Gastroesophageal sphincter (tissue), 3 donors: ENCODE data around the gene TEX29.

Source experiments
- EP300 ChIP-seq: sonication (generic); formaldehyde crosslinking; IDR thresholded peaks from one replicate; pipeline ENCODE4 v1.6.1; 2017; ENCODE audit warnings: antibody characterized with exemption, mild to moderate bottlenecking
- POLR2A ChIP-seq, 2 donors: fragments of 450-650 bp; IDR thresholded peaks; one replicate each; pipeline ENCODE4 v1.6.1; 2017; ENCODE audit warnings: antibody characterized with exemption in 2 of 2, mild to moderate bottlenecking in 2 of 2, moderate library complexity in 1 of 2
- TF ChIP-seq, protein P1 (sequence below), 4 experiments: fragments of 200-600 bp in 2 of 4; fragments of 450-650 bp in 2 of 4; sonication (generic) in 1 of 4; IDR thresholded peaks; one replicate each; pipeline ENCODE4 v1.5.1; 2017 to 2019; ENCODE audit warnings: antibody characterized with exemption in 4 of 4, mild to moderate bottlenecking in 2 of 4, moderate library complexity in 2 of 4

DNA sequence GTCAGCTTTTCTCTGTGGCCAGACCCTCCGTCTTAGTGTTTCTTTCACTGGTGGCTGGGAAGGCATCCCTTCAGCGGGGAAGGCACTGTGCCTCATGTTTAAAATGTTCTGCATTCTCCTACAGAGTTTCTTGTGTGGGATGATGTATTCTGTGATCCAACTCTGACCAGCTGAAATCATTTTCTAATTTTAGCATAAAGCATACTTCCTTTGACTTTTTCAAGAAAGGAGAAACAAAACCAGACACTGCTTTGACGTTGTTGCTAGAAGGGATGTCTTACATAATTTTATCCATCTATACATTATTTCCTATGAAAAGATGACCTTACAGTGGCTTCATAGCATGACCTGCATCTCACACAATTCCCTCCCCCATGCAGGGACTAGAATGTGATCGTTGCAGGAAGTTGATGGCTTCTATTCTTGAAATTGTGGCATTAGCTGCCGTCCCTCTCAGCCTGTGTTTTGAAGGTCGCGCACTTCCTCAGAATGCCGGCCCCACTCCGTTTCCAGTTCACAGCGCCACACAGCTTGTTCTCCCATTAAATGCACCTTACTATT is 38.6 kb upstream of the TEX29 start:
- TF ChIP-seq, protein P1, sequence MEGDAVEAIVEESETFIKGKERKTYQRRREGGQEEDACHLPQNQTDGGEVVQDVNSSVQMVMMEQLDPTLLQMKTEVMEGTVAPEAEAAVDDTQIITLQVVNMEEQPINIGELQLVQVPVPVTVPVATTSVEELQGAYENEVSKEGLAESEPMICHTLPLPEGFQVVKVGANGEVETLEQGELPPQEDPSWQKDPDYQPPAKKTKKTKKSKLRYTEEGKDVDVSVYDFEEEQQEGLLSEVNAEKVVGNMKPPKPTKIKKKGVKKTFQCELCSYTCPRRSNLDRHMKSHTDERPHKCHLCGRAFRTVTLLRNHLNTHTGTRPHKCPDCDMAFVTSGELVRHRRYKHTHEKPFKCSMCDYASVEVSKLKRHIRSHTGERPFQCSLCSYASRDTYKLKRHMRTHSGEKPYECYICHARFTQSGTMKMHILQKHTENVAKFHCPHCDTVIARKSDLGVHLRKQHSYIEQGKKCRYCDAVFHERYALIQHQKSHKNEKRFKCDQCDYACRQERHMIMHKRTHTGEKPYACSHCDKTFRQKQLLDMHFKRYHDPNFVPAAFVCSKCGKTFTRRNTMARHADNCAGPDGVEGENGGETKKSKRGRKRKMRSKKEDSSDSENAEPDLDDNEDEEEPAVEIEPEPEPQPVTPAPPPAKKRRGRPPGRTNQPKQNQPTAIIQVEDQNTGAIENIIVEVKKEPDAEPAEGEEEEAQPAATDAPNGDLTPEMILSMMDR (IDR thresholded peaks at IDR 0.05), result peak in 1 of 4 experiments; percentile 16
- TF ChIP-seq POLR2A (IDR thresholded peaks at IDR 0.05) (no peak), EP300 (no peak)
